ENCODE results near the gene UPK1A.

GRCh38 chr19:35645680-35646511 lies 20.4 kb upstream of the UPK1A start:
- TF ChIP-seq TAF1 (IDR thresholded peaks at IDR 0.05; ENCODE audit: borderline replicate concordance, insufficient read depth, low read length), result no peak
- no peak for TF ChIP-seq POLR2AphosphoS5 (IDR thresholded peaks at IDR 0.05; ENCODE audit: low read depth, low read length)

Measured in PFSK-1 (cell line).